Panc1 (cell line): Measurements from ENCODE around the gene ATRAID. TPM values are rescaled to one million over a fixed set of nuclear protein-coding genes. Genes with fewer than 3 reads are reported as not detected.

ENCODE experiments used
- ATAC-seq: fragments of 200-7000 bp; cut with Tn5 transposase; 2 replicates; pipeline ENCODE4 v1.9.1; 2020; ENCODE audit warnings: mild to moderate bottlenecking, moderate library complexity
- BruUV-seq: library from RNA; stranded (reverse); fragments of 400-500 nt; replicated peaks from 2 replicates; lab custom pipeline; 2021; lab: Mats Ljungman, UMichigan
- CTCF ChIA-PET: fragments of 300-600 bp; sonication (Branson Sonifier 250); formaldehyde crosslinking; loops from one replicate; lab custom pipeline; 2022; ENCODE audit warnings: antibody characterized with exemption; lab: Charles Lee
- POLR2A ChIA-PET: fragments of 300-600 bp; sonication (Branson Sonifier 250); formaldehyde crosslinking; loops from one replicate; lab custom pipeline; 2022; ENCODE audit warnings: antibody characterized with exemption; lab: Charles Lee
- DNase-seq: peaks from one replicate; pipeline ENCODE4 v3.0.0-alpha.2; 2010; ENCODE audit warnings: low read depth, low spot score
- H3K27ac ChIP-seq: 2 replicates; pipeline ENCODE4 v1.5.1; 2011; ENCODE audit warnings: mild to moderate bottlenecking, low read length, inconsistent platforms
- H3K27me3 ChIP-seq: fragments of 200-500 bp; sonication (Bioruptor generic); 2 replicates; pipeline ENCODE4 v1.6.0; 2014; ENCODE audit warnings: low read length, inconsistent platforms; ENCODE audit not compliant: control insufficient read depth, insufficient read depth
- H3K36me3 ChIP-seq: fragments of 200-500 bp; sonication (Bioruptor generic); 2 replicates; pipeline ENCODE4 v1.5.1; 2014; ENCODE audit warnings: inconsistent platforms, mild to moderate bottlenecking, low read length, moderate library complexity; ENCODE audit not compliant: control insufficient read depth, insufficient read depth
- H3K4me1 ChIP-seq: 2 replicates; pipeline ENCODE4 v1.5.1; 2011; ENCODE audit warnings: inconsistent platforms, mild to moderate bottlenecking, low read length, moderate library complexity; ENCODE audit not compliant: control insufficient read depth, insufficient read depth
- H3K4me3 ChIP-seq, 2 experiments: 2 replicates each; pipeline ENCODE4 v1.5.1; 2011 to 2012; ENCODE audit warnings: low read depth in 2 of 2, low read length in 2 of 2, mild to moderate bottlenecking in 2 of 2, inconsistent platforms in 1 of 2, moderate library complexity in 1 of 2
- H3K9me3 ChIP-seq: fragments of 200-500 bp; sonication (Bioruptor generic); 2 replicates; pipeline ENCODE4 v1.5.1; 2014; ENCODE audit warnings: low read depth, mild to moderate bottlenecking, inconsistent platforms, low read length, moderate library complexity; ENCODE audit not compliant: control insufficient read depth, insufficient read depth
- CTCF ChIP-seq: fragments of 450-650 bp; IDR thresholded peaks from 2 replicates; pipeline ENCODE4 v1.5.1; 2017; ENCODE audit warnings: mild to moderate bottlenecking
- POLR2AphosphoS5 ChIP-seq: IDR thresholded peaks from 2 replicates; pipeline ENCODE4 v1.6.1; 2012; ENCODE audit warnings: mild to moderate bottlenecking, low read depth, low read length, moderate library complexity
- REST ChIP-seq, 2 experiments: IDR thresholded peaks; 2 replicates each; pipeline ENCODE4 v1.6.1; 2011 to 2012; ENCODE audit warnings: low read depth in 2 of 2, control low read depth in 1 of 2, low read length in 1 of 2, mild to moderate bottlenecking in 1 of 2, moderate library complexity in 1 of 2; ENCODE audit not compliant: insufficient read depth in 1 of 2
- SIN3A ChIP-seq: IDR thresholded peaks from 2 replicates; pipeline ENCODE4 v1.6.1; 2012; ENCODE audit warnings: low read depth, mild to moderate bottlenecking, low read length, moderate library complexity, borderline replicate concordance; ENCODE audit not compliant: insufficient read depth
- TCF7L2 ChIP-seq: IDR thresholded peaks from 2 replicates; pipeline ENCODE4 v1.6.1; 2011; ENCODE audit warnings: mild to moderate bottlenecking, low read depth, low read length, inconsistent platforms
- in situ Hi-C: cut with HindIII; loops from 2 replicates; pipeline ENCODE4 v1.10.0; 2016; ENCODE audit warnings: low sequenced_read_pairs, low pct_unique_long_range_greater_than_20kb
- intact Hi-C: fragments of 100-400 bp; cut with micrococcal nuclease; formaldehyde crosslinking; loops from one replicate; pipeline ENCODE4 v1.10.0; 2022; ENCODE audit not compliant: unreplicated experiment
- total RNA-seq: library from RNA; stranded (reverse); gene quantifications from one replicate; pipeline ENCODE4 v1.2.1, GENCODE V29; 2021; ENCODE audit not compliant: unreplicated experiment

Gene ATRAID
- total RNA-seq, 1 experiment from 2014 or later = 111 TPM

- ATAC-seq (no peak), DNase-seq (no peak)
- POLR2A ChIA-PET = no interaction called here
- no peak overlapping the region for H3K27ac ChIP-seq
- no peaks in the 10 kb centered on the region for H3K4me1 ChIP-seq
- H3K9me3 ChIP-seq = no peaks in the 10 kb centered on the region
- TF ChIP-seq CTCF (no peak), POLR2AphosphoS5 (no peak), TCF7L2 (no peak), REST (IDR thresholded peaks at IDR 0.05; ENCODE audit: insufficient read depth in 1 of 2, low read depth in 2 of 2, low read length in 1 of 2) (no peak), SIN3A (no peak)
- intact Hi-C loops (no loop called here), in situ Hi-C loops (no loop called here)
- BruUV-seq = no TSS peak
- peaks cover 12% of the 10 kb centered on the region for H3K36me3 ChIP-seq
- CTCF ChIA-PET = no interaction called here
- no peaks in the 10 kb centered on the region for H3K27me3 ChIP-seq
- H3K4me3 ChIP-seq = no peak overlapping the region
Observed at GRCh38 chr2:27241761-27242613, 30.1 kb downstream of the ATRAID start.

- ChIA-PET CTCF (no interaction called here), POLR2A (no interaction called here)
- Histone ChIP-seq H3K36me3 (peaks cover 12% of the 10 kb centered on the region), H3K9me3 (no peaks in the 10 kb centered on the region), H3K4me3 (no peak overlapping the region), H3K27me3 (no peaks in the 10 kb centered on the region), H3K27ac (no peak overlapping the region), H3K4me1 (no peaks in the 10 kb centered on the region)
- TF ChIP-seq POLR2AphosphoS5 (no peak), TCF7L2 (no peak), REST (IDR thresholded peaks at IDR 0.05; ENCODE audit: insufficient read depth in 1 of 2, low read depth in 2 of 2, low read length in 1 of 2) (no peak), SIN3A (no peak), CTCF (no peak)
- ATAC-seq = no peak
- intact Hi-C loops = no loop called here
- no TSS peak for BruUV-seq
- in situ Hi-C loops = no loop called here
- no peak for DNase-seq
Observed at GRCh38 chr2:27242614-27242951, 30.7 kb downstream of the ATRAID start.
